IPS-18c (cell line): Measurements from ENCODE around the gene WWOX.
A peak's percentile ranks its signal among the peaks of the same experiment; 100 is the strongest.
"Not testable (repeated sequence)": the region's sequence is repeated elsewhere in the genome, so short reads cannot be mapped to it uniquely, and the experiment has no call there.

Experiments used
- H3K4me3 ChIP-seq: 2 replicates; pipeline ENCODE4 v1.7.0; 2013; ENCODE audit warnings: low read depth, mild to moderate bottlenecking, low read length, moderate library complexity; ENCODE audit not compliant: insufficient read depth
- H3K9me3 ChIP-seq: one replicate; pipeline ENCODE4 v1.6.1; 2013; ENCODE audit warnings: mild to moderate bottlenecking, low read length, moderate library complexity; ENCODE audit not compliant: control insufficient read depth, insufficient read depth

The WWOX gene

GRCh38 chr16:78099271-78100111 lies at the start of gene WWOX:
TSS of gene WWOX (plus strand) at chr16:78099654.
- Histone ChIP-seq H3K4me3 (peak within 1 kb of the TSS; percentile 97), H3K9me3 (peaks cover 7% of the 10 kb centered on the region)

DNA sequence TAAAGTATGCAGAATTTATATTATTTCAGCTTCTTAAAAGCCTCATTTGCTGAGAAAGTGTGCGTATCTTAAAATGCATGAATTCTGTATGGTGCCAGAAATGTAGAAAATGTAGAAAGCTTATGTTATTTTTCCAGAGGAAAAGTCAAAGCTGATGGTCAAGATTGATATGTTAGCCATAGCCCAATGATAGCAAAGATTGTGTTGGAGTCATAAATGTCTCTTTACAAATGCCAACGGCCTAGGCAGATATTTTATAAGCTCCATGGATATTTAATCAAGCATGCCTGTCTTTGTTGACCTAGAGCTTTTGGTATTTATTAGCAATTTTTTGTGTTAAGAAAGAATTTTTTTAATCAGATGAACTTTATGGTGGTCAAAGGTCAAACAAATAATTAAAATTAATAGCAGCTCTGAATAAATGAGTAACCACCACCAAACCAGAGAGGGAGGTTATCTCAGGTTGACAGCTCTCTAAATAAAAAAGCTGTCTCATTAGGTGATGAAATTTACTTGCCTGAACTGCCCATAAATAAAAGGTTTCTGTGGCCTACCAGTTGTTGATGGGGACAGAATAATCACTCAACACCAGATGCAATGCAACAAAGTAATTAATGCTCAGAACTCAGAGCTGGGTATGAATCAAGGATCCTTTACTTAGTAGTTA lies 48.6 kb upstream of the WWOX start:
- H3K9me3 ChIP-seq: no peaks in the 10 kb centered on the region

DNA sequence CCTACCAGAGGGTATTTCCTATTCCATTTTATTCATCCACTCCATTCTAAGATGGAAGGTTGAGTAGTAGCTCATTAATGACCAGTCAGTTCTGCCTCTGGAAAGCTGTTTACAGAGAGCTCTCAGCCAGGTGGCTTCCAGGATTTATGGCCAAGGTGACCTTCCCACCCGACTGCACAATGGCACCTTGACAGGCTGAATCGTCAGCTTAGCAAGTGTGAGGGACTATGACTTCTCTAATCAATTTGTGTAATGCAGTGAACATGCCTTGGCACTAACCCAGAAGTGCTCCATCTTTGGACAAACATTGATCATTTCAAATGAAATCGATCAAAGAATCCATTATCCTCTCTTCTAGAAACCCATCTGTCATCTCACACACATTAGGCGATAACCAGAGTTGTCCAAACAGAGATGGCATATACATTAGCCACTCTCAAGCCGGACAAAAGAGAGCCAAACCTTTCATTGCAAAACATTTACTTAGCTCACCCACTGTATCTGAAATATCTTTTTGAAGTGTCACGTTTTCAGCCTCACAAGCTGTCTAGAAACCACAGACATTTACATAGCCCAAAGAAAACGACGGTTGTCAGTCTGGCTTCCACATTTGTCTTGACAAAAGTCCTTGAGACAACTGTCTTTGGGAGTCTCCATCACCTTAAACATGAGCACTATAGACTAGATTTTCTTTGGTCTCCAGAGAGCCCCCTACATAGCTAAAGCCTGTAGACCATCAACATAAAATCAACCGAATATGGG lies 41.5 kb upstream of the WWOX start:
- Histone ChIP-seq H3K9me3 (no peaks in the 10 kb centered on the region), H3K4me3 (no peak overlapping the region)

More for the DNA sequence above, 48.6 kb upstream of the WWOX start:
- H3K4me3 ChIP-seq: no peak overlapping the region

DNA sequence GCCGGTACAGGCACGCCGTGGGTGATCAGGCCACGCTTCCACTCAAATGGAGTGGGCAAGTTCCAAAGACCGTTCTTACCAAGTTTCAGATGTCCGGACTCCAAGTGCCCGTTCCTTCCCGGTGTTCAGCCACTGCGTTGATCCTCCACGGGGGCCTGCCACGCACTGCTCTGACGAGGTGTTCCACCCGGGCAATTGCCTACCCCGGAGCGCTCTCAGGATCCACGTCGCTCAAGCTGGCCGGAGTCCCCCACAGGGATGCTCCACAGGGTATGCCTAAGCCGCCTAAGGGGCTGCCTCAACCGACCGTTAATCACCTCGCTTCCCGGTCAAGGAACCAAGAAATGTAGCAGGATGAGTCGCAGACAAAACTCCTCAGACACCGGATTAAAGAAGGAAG lies 39.6 kb upstream of the WWOX start:
- H3K4me3 ChIP-seq, H3K9me3 ChIP-seq: not testable (repeated sequence)

DNA sequence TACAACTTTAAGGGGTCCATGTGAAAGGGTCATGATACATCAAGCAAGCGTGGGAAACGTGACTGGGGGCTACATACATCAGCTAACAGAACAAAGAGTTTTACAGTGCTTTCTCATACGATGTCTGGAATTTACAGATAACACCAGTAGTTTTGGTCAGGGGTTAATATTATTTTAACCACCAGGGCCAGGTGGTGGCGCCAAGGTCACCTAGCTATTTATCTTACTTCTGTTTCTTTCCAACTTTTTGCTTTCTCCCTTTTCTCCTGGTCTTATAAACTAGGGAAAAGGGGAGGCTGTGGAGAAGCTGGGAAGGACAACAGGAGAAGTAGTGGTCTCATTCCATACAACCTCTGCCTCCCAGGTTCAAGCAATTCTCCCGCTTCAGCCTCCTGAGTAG lies 39.2 kb upstream of the WWOX start:
- Histone ChIP-seq H3K9me3 (no peaks in the 10 kb centered on the region), H3K4me3 (no peak overlapping the region)

DNA sequence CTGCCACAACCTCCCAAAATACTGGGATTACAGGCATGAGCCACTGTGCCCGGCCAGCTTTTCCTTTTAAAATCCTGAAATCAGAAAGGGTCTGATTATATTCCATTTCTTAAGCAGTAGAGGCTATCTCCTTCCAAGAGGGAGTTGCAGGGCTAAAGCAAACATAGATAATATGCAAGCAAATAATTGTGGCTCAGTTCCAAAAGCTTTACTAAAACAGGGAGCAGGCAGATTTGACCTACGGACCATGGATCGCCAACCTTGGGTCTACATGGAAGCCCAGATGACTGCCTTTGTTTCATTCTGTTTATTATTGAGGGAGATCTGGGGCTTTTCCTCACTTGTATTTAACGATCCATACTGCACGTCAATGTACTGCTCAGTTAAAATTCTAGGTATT lies 38.6 kb upstream of the WWOX start:
- H3K4me3 ChIP-seq: no peak overlapping the region
- H3K9me3 ChIP-seq: no peaks in the 10 kb centered on the region

DNA sequence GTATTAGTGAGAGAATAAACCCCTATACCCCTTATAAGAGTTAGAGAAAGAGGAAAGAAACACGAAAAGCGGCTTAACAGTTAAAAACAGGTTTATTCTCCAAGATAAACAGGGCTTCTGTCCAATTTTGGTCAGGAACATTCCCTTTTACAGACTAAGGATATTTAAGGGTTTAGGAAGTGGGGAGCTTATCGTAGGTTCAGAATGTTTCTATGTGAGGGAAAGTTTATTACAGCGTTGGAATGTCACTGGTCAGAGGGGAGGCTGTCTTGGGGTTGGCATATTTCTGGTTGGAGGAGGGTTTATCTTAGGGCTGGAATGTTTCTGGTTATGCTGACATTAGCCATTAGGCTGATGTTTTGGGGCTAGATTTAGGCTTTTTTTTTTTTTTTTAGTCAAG lies 34.1 kb upstream of the WWOX start:
- H3K4me3 ChIP-seq: no peak overlapping the region

DNA sequence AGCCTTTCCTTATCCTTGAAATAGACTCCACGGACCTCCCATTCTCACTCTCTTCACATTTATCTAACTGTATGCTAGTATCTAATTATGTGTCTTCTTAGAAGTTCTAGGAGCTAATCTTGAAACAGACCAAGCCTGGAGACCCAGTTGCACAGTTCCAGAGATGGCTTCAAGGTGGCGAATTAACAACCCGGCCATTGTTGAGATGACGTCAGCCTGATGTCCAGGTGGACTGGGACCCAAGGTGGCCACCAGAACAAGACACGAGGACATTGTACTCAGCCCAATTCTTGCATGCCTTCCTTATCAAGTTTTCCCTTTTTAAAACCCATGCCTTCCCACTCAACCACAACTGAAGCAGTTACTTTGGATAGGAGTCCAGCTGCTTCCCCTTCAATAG lies 29.5 kb upstream of the WWOX start:
- Histone ChIP-seq H3K9me3 (no peaks in the 10 kb centered on the region), H3K4me3 (no peak overlapping the region)

More for the DNA sequence above, 34.1 kb upstream of the WWOX start:
- H3K9me3 ChIP-seq: no peaks in the 10 kb centered on the region

DNA sequence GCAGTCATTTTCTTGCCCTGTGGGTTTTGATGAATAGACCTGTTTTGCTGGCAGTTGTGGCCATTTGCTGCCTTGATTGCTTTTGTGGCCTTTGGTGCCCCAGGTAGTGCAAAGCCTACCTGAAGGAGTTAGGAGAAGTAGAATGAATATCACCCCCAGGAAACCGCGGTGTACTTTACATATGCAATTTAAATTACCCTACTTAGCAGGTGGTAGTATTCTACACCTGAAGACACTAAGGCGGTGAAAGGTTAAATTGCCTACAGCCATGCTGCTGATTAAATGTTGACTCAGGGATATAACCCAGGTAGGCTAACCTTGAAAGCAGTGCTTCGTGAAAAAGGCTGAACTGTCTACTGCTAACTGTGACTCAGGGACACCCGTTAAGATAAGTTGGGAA lies 27.2 kb upstream of the WWOX start:
- H3K4me3 ChIP-seq: no peak overlapping the region
- H3K9me3 ChIP-seq: no peaks in the 10 kb centered on the region

DNA sequence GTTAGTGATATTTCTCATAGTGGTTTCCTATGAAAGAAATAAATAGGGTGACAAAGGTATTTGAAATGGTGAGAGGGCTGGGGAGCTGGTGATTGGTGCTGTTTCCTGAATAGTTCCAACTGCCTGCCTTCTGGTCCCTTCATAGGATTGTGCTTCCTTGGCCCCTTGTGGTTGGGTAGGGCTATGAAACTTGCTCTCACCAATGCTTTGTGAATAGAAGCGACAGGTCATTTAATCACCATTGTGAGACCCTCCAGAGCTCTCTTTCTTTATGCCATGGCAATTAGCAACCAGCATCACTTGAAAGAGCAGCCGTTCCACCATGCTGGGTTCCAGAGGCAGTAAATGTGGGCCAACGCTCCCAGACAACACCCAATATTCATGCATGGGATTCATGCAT lies 23.7 kb upstream of the WWOX start:
- no peak overlapping the region for H3K4me3 ChIP-seq
- H3K9me3 ChIP-seq: no peaks in the 10 kb centered on the region

DNA sequence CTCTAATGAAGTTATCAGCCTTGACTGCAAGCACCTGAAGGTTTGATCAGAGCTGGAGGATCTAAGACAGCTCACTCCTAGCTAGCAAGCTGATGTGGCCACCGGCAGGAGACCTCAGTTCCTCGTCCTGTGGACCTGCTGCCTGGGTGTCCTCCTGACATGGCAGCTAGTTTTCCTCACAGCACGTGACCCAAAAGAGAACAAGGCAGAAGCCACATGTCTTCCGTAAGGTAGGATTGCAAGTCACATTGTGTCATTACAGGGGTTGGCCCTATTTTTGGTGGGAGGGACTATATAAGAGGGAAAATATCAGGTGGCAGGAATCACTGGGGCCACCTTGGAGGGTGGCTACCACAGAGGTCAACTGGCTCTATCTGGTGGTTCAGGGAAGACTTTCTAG lies 18.1 kb upstream of the WWOX start:
- H3K9me3 ChIP-seq: no peaks in the 10 kb centered on the region
- H3K4me3 ChIP-seq: no peak overlapping the region

DNA sequence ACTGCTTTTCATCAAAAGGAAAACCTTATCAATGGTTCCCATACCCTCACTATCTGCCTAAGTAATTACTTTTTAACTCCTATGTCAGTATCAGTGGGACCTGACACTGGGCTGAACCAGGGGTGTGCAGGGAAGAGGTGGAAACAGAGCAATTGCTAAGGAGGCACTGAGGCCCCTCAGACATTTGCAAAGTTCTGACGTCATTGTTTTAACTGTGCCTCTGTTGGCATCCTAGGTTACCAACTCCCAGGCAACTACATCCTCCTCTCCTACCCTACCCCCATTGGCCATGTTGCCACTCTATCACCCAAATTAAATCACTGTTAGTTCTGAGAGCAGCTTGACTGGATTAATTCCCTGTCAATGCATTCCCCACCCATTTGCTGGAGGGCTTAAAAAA lies 8.0 kb upstream of the WWOX start:
- Histone ChIP-seq H3K9me3 (peaks cover 4% of the 10 kb centered on the region), H3K4me3 (no peak overlapping the region)

DNA sequence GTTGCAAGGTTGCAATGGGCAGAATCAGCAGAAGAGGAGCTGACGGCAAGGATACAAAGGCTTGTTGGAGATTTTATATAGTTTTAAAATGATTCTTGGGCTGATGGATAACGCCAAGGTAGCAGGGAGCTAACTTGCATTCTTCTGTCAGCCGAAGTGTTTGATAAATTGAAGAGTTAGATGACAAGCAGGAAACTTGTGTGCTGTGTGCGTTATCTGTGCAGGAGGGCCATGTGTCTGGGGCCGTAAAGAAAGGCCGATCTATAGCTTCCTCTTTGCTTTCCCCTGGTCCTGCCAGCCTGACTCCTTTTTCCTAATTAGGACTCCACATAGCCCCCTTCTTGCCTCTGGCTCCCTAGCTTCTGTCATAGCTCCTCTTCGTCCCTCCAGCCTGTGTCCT lies 6.7 kb upstream of the WWOX start:
- H3K9me3 ChIP-seq: peaks cover 4% of the 10 kb centered on the region
- H3K4me3 ChIP-seq: no peak overlapping the region

- H3K9me3 ChIP-seq: peaks cover 4% of the 10 kb centered on the region
Measured at GRCh38 chr16:78094166-78094565, 5.3 kb upstream of the WWOX start.

DNA sequence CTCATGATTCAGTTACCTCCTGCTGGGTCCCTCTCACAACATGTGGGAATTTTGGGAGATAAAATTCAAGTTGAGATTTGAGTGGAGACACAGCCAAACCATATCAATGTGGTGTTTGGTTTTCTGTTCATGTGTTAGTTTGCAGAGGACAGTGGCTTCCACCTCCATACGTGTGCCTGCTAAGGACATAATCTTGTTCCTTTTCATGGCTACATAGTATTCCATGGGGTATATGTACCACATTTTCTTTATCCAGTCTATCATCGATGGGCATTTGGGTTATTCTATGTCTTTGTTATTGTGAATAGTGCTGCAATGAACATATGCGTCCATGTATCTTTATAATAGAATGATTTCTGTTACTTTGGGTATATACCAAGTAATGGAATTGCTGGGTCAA lies 4.5 kb upstream of the WWOX start:
- Histone ChIP-seq H3K9me3 (peaks cover 7% of the 10 kb centered on the region), H3K4me3 (no peak overlapping the region)

More at GRCh38 chr16:78094166-78094565, 5.3 kb upstream of the WWOX start:
- no peak overlapping the region for H3K4me3 ChIP-seq

- no peak overlapping the region for H3K4me3 ChIP-seq
Measured at GRCh38 chr16:78096386-78096785, 3.1 kb upstream of the WWOX start.

DNA sequence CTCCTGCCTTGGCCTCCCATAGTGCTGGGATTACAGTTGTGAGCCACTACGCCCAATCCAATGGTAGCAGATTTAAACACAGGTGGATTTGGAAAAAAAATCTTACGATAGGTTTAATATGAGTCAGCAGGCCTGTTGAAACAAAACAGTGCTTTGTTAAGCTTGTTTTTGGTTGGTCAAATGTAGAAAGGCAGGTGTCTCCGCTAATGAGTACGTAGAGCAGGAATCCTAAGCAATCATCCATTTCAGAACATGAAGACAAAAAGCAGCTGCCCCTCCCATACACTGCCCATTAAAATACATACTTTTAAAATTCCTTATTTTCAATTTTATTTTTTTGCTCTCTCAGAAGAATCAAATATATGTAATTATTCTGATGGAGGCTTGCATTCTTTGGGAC lies 1.9 kb upstream of the WWOX start:
- peaks cover 7% of the 10 kb centered on the region for H3K9me3 ChIP-seq

More at GRCh38 chr16:78096386-78096785, 3.1 kb upstream of the WWOX start:
- peaks cover 7% of the 10 kb centered on the region for H3K9me3 ChIP-seq

DNA sequence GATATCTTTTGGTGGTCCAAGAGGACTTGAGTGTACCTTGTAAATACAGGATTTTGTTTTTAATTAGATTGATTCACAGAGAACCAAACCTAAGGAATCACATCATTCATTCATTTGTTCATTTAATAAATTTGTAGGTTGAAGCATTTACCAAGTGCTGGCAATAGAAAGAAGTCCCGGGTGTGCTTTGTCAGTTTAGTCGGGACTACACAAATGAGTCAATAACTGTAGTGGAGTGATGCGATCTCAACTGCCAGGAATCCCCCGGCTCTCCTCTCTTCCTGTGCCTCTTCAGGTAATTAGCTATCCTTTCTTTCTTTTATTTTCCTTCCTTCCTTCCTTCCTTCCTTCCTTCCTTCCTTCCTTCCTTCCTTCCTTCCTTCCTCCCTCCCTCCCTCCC lies 1.4 kb upstream of the WWOX start:
- no peak overlapping the region for H3K4me3 ChIP-seq

More for the DNA sequence above, 1.9 kb upstream of the WWOX start:
- H3K4me3 ChIP-seq: no peak overlapping the region

More for the DNA sequence above, 1.4 kb upstream of the WWOX start:
- H3K9me3 ChIP-seq: peaks cover 7% of the 10 kb centered on the region
